Large intestine (tissue), 12 donors: ENCODE measurements around the gene OR51B6. TPM values are rescaled to one million over a fixed set of nuclear protein-coding genes. Genes with fewer than 3 reads are reported as not detected.
"Not testable (repeated sequence)": the region's sequence is repeated elsewhere in the genome, so short reads cannot be mapped to it uniquely, and the experiment has no call there.

Source experiments
- DNase-seq, 2 donors: peaks; one replicate each; pipeline versions ENCODE4 v3.0.0 to v3.0.0-alpha.2; 2013
- H3K27ac ChIP-seq: one replicate; pipeline ENCODE4 v1.5.1; 2013; ENCODE audit warnings: low read length
- H3K27me3 ChIP-seq: 2 replicates; pipeline ENCODE4 v1.6.1; 2013; ENCODE audit warnings: low read length; ENCODE audit not compliant: control insufficient read depth, insufficient read depth
- H3K36me3 ChIP-seq: 2 replicates; pipeline ENCODE4 v1.6.1; 2013; ENCODE audit warnings: low read length; ENCODE audit not compliant: control insufficient read depth, insufficient read depth
- H3K4me1 ChIP-seq: one replicate; pipeline ENCODE4 v1.6.1; 2013; ENCODE audit warnings: low read length; ENCODE audit not compliant: control insufficient read depth, insufficient read depth
- H3K4me3 ChIP-seq: one replicate; pipeline ENCODE4 v1.5.1; 2013; ENCODE audit warnings: low read length
- H3K9me3 ChIP-seq: one replicate; pipeline ENCODE4 v1.6.1; 2013; ENCODE audit warnings: mild to moderate bottlenecking, low read depth, low read length, moderate library complexity; ENCODE audit not compliant: control insufficient read depth
- WGBS: methylation state at CpG from one replicate; pipeline ENCODE4 v1.1.5; 2013; ENCODE audit warnings: low lambda C conversion rate; ENCODE audit not compliant: insufficient coverage; 5-methylcytosine and 5-hydroxymethylcytosine counted together
- long read RNA-seq, 11 donors: transcript quantifications; one replicate each; lab custom pipeline, GENCODE V29; 2026
- polyA plus RNA-seq: library from polyadenylated mRNA; unstranded; fragments of 120-200 nt; gene quantifications from one replicate; pipeline ENCODE4 v1.2.1, GENCODE V29; 2013

The OR51B6 gene, protein sequence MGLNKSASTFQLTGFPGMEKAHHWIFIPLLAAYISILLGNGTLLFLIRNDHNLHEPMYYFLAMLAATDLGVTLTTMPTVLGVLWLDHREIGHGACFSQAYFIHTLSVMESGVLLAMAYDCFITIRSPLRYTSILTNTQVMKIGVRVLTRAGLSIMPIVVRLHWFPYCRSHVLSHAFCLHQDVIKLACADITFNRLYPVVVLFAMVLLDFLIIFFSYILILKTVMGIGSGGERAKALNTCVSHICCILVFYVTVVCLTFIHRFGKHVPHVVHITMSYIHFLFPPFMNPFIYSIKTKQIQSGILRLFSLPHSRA
- polyA plus RNA-seq = not detected
- long read RNA-seq, donor 1 = 0 reads
- long read RNA-seq, donor 2 = 0 reads
- long read RNA-seq, donor 3 = 0 reads
- long read RNA-seq, donor 4 = 0 reads
- long read RNA-seq, donor 5 = 0 reads
- long read RNA-seq, donor 6 = 0 reads
- long read RNA-seq, donor 7 = 0 reads
- long read RNA-seq, donor 8 = 0 reads
- long read RNA-seq, donor 9 = 0 reads
- long read RNA-seq, donor 10 = 0 reads
- long read RNA-seq, donor 11 = 0 reads

DNA sequence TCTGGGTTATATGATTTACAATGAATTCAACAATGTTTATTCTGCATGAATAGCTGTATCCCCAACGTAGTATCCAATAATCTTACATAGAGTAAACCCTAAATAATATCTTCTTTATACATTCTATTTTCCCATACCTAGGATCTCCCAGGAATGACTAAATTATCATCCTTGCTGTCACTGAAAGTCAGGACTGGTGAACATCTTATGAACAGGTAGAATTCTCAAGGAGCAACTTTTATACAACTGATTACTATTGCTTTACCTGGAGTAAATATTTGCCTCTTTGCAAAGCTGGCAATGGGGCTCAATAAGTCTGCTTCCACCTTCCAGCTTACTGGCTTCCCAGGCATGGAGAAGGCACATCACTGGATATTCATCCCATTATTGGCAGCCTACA is at the start of gene OR51B6:
Gene OR51B6 (plus strand): TSS at position 301 of the 400 bp plus-strand sequence. CDS start 0 bp downstream, at position 301.
- Histone ChIP-seq H3K36me3 (no peaks in the 10 kb centered on the region), H3K9me3 (no peaks in the 10 kb centered on the region), H3K27me3 (no peaks in the 10 kb centered on the region), H3K4me1 (no peaks in the 10 kb centered on the region), H3K4me3 (no peak within 1 kb of the TSS), H3K27ac (no peak within 1 kb of the TSS)
- DNase-seq = no peak
- WGBS = 80% methylated on average over 1 of the region's 1 CpG

DNA sequence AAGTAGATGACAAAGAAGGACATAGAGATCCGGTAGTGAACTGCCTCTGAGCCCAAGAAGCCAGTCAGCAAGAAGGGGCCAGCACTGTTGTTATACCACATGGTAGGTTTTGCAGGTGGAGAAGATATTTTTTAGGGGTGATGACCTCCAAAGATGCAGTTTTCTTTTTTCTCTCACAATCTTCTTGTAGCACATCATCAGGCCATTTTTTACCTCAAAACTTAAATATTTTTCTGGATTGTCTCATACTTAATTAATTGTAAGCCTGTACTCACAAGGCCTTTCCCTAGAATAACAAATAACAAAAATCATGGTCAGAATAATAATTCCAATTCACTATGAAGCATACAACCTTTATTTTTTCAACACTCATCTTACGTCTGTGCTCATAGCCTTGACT is 49.5 kb upstream of the OR51B6 start, which contains the start of gene OR51B4:
Gene OR51B4 (minus strand): TSS at position 101 of the 400 bp plus-strand sequence. CDS start 0 bp downstream, at position 101.
- no peaks in the 10 kb centered on the region for H3K9me3 ChIP-seq
- no peak within 1 kb of the TSS for H3K4me3 ChIP-seq
- no peaks in the 10 kb centered on the region for H3K4me1 ChIP-seq
- H3K27ac ChIP-seq = no peak within 1 kb of the TSS
- H3K27me3 ChIP-seq = no peaks in the 10 kb centered on the region
- H3K36me3 ChIP-seq = no peaks in the 10 kb centered on the region
- WGBS = 69% methylated on average over 1 of the region's 2 CpGs
- DNase-seq = no peak

DNA sequence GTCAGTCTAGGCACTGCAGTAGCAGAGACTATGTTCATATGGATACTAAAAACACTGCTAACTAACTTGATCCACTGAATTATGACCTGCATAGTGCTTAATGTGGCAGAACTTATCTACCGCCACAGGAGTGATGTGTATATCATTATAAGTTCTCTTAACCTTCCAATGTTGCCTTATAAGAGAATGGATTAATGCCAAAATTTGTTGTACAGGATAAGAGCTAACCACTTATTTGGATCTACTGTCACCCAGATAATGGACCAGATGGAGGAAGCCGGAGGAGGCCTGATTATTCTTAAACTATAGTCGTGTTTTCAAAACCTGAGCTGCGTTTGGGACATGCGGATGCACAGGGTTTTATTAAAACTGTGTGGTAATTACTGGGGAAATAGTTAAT is 47.7 kb upstream of the OR51B6 start:
- Histone ChIP-seq H3K36me3 (no peaks in the 10 kb centered on the region), H3K27ac (no peak overlapping the region), H3K9me3 (no peaks in the 10 kb centered on the region), H3K27me3 (no peaks in the 10 kb centered on the region), H3K4me3 (no peak overlapping the region), H3K4me1 (no peaks in the 10 kb centered on the region)
- WGBS = 100% methylated on average over 2 of the region's 5 CpGs
- no peak for DNase-seq

DNA sequence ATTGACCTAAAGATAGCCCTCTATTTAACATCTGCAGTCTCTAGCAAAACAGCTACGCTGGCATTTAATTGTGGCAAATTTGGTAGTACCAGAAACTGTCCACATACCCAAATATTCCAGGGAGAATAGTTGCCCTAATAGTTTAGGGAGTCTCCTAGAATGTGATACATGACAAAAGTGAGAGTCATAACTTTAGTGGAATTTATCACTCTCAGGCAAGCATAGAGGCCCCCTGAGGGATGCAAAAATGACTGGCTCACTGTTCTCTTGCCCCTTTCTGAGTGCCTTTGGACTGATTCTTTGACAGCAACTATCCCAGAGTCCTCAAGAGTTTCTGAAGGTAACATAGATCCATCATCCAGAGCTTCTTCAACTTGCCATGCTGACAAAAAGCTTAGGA is 47.3 kb upstream of the OR51B6 start:
- no CpG with 5 or more reads among the region's 1 CpG for WGBS
- Histone ChIP-seq H3K9me3 (no peaks in the 10 kb centered on the region), H3K4me1 (no peaks in the 10 kb centered on the region), H3K4me3 (no peak overlapping the region), H3K27me3 (no peaks in the 10 kb centered on the region), H3K27ac (no peak overlapping the region), H3K36me3 (no peaks in the 10 kb centered on the region)
- DNase-seq = no peak

DNA sequence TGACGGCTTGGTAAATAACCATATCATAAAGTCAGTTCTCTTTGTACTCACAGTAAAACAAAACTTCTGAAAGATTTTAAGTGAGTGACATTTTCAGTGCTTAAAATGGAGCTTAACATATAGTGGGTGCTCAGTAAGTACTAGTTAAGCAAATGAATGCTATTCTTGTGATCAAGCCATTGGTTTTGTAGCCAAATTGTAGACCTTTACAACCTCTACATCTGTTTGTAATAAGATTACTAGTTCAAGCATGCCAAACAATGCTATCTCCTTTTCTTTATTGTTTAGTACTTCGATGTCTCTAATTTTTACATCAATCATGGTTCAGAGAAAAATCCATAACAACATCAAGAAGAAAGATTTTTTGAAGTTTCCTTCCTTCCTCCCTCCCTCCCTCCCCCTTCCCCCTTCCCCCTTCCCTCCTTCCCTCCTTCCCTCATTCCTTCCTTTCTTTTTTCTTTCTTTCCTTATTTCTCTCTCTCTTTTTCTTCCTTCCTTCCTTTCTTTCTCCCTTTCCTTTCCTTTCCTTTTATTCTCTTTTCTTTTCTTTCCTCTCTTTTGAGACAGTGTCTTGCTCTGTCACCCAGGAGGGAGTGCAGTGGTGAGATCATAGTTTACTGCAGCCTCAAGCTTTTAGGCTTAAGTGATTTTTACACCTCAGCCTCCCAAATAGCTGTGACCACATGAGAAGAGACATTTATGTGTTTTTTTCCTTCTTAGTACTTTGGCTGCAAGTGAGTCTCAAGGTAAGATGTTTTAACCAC is 43.9 kb upstream of the OR51B6 start:
- Histone ChIP-seq H3K27me3 (no peaks in the 10 kb centered on the region), H3K36me3 (no peaks in the 10 kb centered on the region), H3K27ac (no peak overlapping the region), H3K4me1 (no peaks in the 10 kb centered on the region), H3K4me3 (no peak overlapping the region), H3K9me3 (no peaks in the 10 kb centered on the region)
- 20% methylated on average over 1 of the region's 2 CpGs for WGBS
- no peak for DNase-seq

DNA sequence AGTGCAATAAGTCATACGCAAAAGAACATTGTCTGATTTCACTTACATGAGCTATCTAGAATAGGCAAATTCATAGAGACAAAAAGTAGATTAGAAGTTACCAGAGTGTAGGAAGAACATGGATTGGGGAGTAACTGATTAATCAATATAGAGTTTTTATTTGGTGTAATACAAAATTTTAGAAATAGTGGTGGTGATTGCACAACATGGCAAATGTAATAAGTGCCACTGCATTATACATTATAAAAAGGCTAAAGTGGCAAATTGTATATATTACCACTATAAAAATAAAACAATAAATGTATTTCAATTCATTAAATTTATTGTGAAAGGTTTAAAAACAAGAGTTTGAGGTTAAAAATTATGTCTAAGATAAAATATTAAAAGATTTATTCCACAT is 40.9 kb upstream of the OR51B6 start:
- H3K9me3 ChIP-seq = no peaks in the 10 kb centered on the region
- no CpG with 5 or more reads among the region's 1 CpG for WGBS
- no peaks in the 10 kb centered on the region for H3K27me3 ChIP-seq
- H3K36me3 ChIP-seq = no peaks in the 10 kb centered on the region
- H3K4me3 ChIP-seq = no peak overlapping the region
- no peak overlapping the region for H3K27ac ChIP-seq
- no peak for DNase-seq
- H3K4me1 ChIP-seq = no peaks in the 10 kb centered on the region

DNA sequence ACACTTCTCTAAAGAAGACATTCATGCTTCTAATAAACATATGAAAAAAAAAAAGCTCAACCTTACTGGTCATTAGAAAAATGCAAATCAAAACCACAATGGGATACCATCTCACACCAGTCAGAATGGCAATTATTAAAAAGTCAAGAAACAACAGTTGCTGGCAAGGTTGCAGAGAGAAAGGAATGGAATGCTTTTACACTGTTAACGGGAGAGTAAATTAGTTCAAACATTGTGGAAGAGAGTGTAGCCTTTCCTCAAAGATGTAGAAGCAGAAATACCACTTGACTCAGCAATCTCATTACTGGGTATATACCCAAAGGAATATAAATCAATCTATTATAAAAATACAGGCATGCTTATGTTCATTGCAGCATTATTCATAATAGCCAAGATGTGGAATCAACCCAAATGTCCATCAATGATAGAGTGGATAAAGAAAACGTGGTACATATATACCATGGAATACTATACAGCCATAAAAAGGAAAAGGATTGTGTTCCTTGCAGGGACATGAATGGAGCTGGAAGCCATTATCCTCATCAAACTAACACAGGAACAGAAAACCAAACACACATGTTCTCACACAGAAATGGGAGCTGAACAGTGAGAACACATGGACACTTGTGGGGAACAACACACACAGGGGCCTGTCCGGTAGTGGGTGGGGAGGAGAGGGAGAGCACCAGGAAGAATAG is 37.8 kb upstream of the OR51B6 start:
- H3K4me3 ChIP-seq, H3K4me1 ChIP-seq, H3K27ac ChIP-seq, H3K27me3 ChIP-seq, DNase-seq, H3K9me3 ChIP-seq, H3K36me3 ChIP-seq: not testable (repeated sequence)
- no CpG with 5 or more reads among the region's 3 CpGs for WGBS

DNA sequence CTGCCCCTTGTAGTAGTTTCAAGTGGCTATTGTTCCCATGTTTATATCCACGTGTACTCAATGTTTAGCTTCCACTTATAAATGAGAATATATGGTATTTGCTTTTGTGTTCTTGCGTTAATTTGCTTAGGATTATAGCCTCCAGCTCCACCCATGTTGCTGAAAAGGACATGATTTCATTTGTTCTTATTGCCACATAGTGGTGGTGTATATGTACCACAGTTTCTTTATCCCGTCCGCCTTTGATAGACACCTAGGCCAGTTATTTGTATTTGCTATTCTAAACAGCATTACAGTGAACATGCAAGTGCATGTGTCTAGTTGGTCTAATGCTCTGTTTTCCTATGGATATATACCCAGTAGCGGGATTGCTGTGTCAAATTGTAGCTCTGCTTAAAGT is 34.0 kb upstream of the OR51B6 start:
- no peak overlapping the region for H3K27ac ChIP-seq
- no peaks in the 10 kb centered on the region for H3K9me3 ChIP-seq
- no peaks in the 10 kb centered on the region for H3K27me3 ChIP-seq
- no peak overlapping the region for H3K4me3 ChIP-seq
- no peak for DNase-seq
- no peaks in the 10 kb centered on the region for H3K4me1 ChIP-seq
- H3K36me3 ChIP-seq = no peaks in the 10 kb centered on the region
- WGBS = 40% methylated on average over 4 of the region's 5 CpGs

DNA sequence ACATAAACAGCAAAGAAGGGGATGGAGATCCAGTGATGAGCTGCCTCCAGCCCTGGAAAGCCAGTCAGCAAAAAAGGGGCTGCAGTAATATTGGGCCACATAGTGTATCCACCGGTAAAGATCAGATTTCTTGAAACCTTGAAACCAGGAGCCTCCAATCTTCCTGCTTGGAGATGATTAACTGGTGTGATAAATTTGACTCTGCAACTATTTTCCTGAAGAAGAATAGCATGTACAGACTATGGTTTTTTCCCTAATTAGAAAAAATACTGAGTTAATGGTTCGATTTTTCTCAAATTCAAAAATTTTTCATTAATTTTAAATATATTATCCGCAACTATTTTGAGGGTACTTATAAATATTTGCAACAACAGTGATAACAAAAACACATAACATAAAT is 27.1 kb upstream of the OR51B6 start, which contains the start of gene OR51B2:
Gene OR51B2 (minus strand): TSS at position 101 of the 400 bp plus-strand sequence. CDS start 0 bp downstream, at position 101.
- H3K4me3 ChIP-seq = no peak within 1 kb of the TSS
- no peaks in the 10 kb centered on the region for H3K9me3 ChIP-seq
- H3K36me3 ChIP-seq = no peaks in the 10 kb centered on the region
- H3K27ac ChIP-seq = no peak within 1 kb of the TSS
- DNase-seq = no peak
- 67% methylated on average over 1 of the region's 3 CpGs for WGBS
- no peaks in the 10 kb centered on the region for H3K27me3 ChIP-seq
- no peaks in the 10 kb centered on the region for H3K4me1 ChIP-seq

DNA sequence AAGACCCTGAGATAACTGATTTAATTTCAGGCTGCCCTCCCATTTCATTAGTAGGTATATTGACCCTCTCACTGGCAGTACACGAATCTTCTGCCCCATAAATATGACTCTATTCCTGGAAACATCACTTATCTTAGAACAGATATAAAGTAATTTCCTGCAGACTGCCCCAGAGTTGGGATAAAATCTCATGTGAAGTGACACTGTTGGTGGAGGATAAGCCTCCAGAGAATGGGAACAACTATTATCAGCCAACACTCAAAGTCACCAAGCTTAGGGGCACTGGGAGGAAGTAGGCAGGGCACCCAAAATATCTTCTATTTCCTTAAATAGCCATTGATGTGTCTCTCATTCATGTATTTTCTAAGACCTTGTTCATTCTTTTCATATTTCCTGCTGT is 16.1 kb upstream of the OR51B6 start:
- Histone ChIP-seq H3K4me3 (no peak overlapping the region), H3K4me1 (no peaks in the 10 kb centered on the region), H3K9me3 (no peaks in the 10 kb centered on the region), H3K27me3 (no peaks in the 10 kb centered on the region), H3K27ac (no peak overlapping the region), H3K36me3 (no peaks in the 10 kb centered on the region)
- WGBS = no CpG with 5 or more reads among the region's 1 CpG
- no peak for DNase-seq
